ENCODE results near the gene VTCN1. TPM values are rescaled to one million over a fixed set of nuclear protein-coding genes. Genes with fewer than 3 reads are reported as not detected.
"Not testable (repeated sequence)": the region's sequence is repeated elsewhere in the genome, so short reads cannot be mapped to it uniquely, and the experiment has no call there.

The VTCN1 gene
- not detected in 2 replicates for total RNA-seq

GRCh38 chr1:117210831-117211261, at the start of gene VTCN1:
Gene VTCN1 (minus strand): TSS chr1:117210927. CDS start chr1:117210855, 72 bp downstream.
- no peak for DNase-seq (ENCODE audit: low read depth in 2 of 2)

GRCh38 chr1:117258791-117259190, 48.1 kb upstream of the VTCN1 start:
- DNase-seq (ENCODE audit: low read depth in 2 of 2) = no peak

- not testable (repeated sequence) for DNase-seq (ENCODE audit: low read depth in 2 of 2)
Observed at GRCh38 chr1:117258075-117258474, 47.3 kb upstream of the VTCN1 start.

- DNase-seq (ENCODE audit: low read depth in 2 of 2) = no peak
Observed at GRCh38 chr1:117257291-117257690, 46.6 kb upstream of the VTCN1 start.

GRCh38 chr1:117250061-117250606, 39.4 kb upstream of the VTCN1 start:
- DNase-seq (ENCODE audit: low read depth in 2 of 2) = no peak

GRCh38 chr1:117244971-117245370, 34.2 kb upstream of the VTCN1 start:
- no peak for DNase-seq (ENCODE audit: low read depth in 2 of 2)

- DNase-seq (ENCODE audit: low read depth in 2 of 2) = no peak
Observed at GRCh38 chr1:117244306-117244705, 33.6 kb upstream of the VTCN1 start.

GRCh38 chr1:117241512-117241911, 30.8 kb upstream of the VTCN1 start:
- no peak for DNase-seq (ENCODE audit: low read depth in 2 of 2)

GRCh38 chr1:117240547-117240946, 29.8 kb upstream of the VTCN1 start:
- DNase-seq (ENCODE audit: low read depth in 2 of 2) = no peak

GRCh38 chr1:117239467-117239866, 28.7 kb upstream of the VTCN1 start:
- no peak for DNase-seq (ENCODE audit: low read depth in 2 of 2)

- no peak for DNase-seq (ENCODE audit: low read depth in 2 of 2)
Observed at GRCh38 chr1:117237726-117238381, 27.1 kb upstream of the VTCN1 start.

GRCh38 chr1:117235863-117236465, 25.2 kb upstream of the VTCN1 start:
- DNase-seq (ENCODE audit: low read depth in 2 of 2) = no peak

GRCh38 chr1:117232531-117232930, 21.8 kb upstream of the VTCN1 start:
- DNase-seq (ENCODE audit: low read depth in 2 of 2) = no peak

- DNase-seq (ENCODE audit: low read depth in 2 of 2) = no peak
Observed at GRCh38 chr1:117231748-117232373, 21.1 kb upstream of the VTCN1 start.

- no peak for DNase-seq (ENCODE audit: low read depth in 2 of 2)
Observed at GRCh38 chr1:117231312-117231711, 20.6 kb upstream of the VTCN1 start.

GRCh38 chr1:117229217-117229616, 18.5 kb upstream of the VTCN1 start:
- no peak for DNase-seq (ENCODE audit: low read depth in 2 of 2)

GRCh38 chr1:117225931-117226330, 15.2 kb upstream of the VTCN1 start:
- DNase-seq (ENCODE audit: low read depth in 2 of 2) = no peak

GRCh38 chr1:117216718-117217117, 6.0 kb upstream of the VTCN1 start:
- DNase-seq (ENCODE audit: low read depth in 2 of 2) = no peak

- no peak for DNase-seq (ENCODE audit: low read depth in 2 of 2)
Observed at GRCh38 chr1:117215733-117216462, 5.2 kb upstream of the VTCN1 start.

- DNase-seq (ENCODE audit: low read depth in 2 of 2) = no peak
Observed at GRCh38 chr1:117215019-117215418, 4.3 kb upstream of the VTCN1 start.

- DNase-seq (ENCODE audit: low read depth in 2 of 2) = no peak
Observed at GRCh38 chr1:117213046-117213445, 2.3 kb upstream of the VTCN1 start.

- no peak for DNase-seq (ENCODE audit: low read depth in 2 of 2)
Observed at GRCh38 chr1:117210386-117210785, 341 bp downstream of the VTCN1 start.
